Endothelial cell of umbilical vein (primary cell): ENCODE data around the gene CAPN2. TPM values are rescaled to one million over a fixed set of nuclear protein-coding genes. Genes with fewer than 3 reads are reported as not detected.

Experiments used
- BruUV-seq: library from RNA; stranded (reverse); fragments of 400-500 nt; replicated peaks from 2 replicates; lab custom pipeline; 2021; lab: Mats Ljungman, UMichigan
- CTCF ChIA-PET: fragments of 300-600, 350-600 bp; sonication (Branson Sonifier 250); formaldehyde crosslinking; loops from one replicate; lab custom pipeline; 2021; ENCODE audit warnings: antibody characterized with exemption, inconsistent platforms; lab: Charles Lee
- POLR2A ChIA-PET: fragments of 300-600, 350-600 bp; sonication (Branson Sonifier 250); formaldehyde crosslinking; loops from one replicate; lab custom pipeline; 2021; ENCODE audit warnings: antibody characterized with exemption, inconsistent platforms; lab: Charles Lee
- DNase-seq: peaks from one replicate; pipeline ENCODE4 v3.0.0-alpha.2; 2011; ENCODE audit warnings: low read depth, low spot score
- FAIRE-seq: peaks from 2 replicates; lab custom pipeline; 2011; peaks lifted over from hg19 to GRCh38; lab: Jason Lieb, UNC
- H2AFZ ChIP-seq: 2 replicates; pipeline ENCODE4 v1.6.0; 2012; ENCODE audit warnings: low read depth, low read length, control low read depth, inconsistent platforms
- H3K27ac ChIP-seq: 2 replicates; pipeline ENCODE4 v1.5.1; 2011; ENCODE audit warnings: low read depth, mild to moderate bottlenecking, control low read depth, low read length, moderate library complexity; ENCODE audit not compliant: insufficient read depth
- H3K27me3 ChIP-seq, 2 experiments: 2 replicates each; pipeline versions ENCODE4 v1.6.0 to v1.6.1; 2011; ENCODE audit warnings: low read length in 2 of 2, mixed read lengths in 1 of 2; ENCODE audit not compliant: control insufficient read depth in 2 of 2, insufficient read depth in 2 of 2
- H3K36me3 ChIP-seq, 2 experiments: 2 replicates in 1 of 2; 3 replicates in 1 of 2; pipeline ENCODE4 v1.5.1; 2011; ENCODE audit warnings: low read length in 2 of 2, mild to moderate bottlenecking in 1 of 2, moderate library complexity in 1 of 2; ENCODE audit not compliant: control insufficient read depth in 2 of 2, insufficient read depth in 2 of 2; ENCODE audit errors: extremely low read depth in 1 of 2
- H3K4me1 ChIP-seq: 3 replicates; pipeline ENCODE4 v1.5.1; 2011; ENCODE audit warnings: mild to moderate bottlenecking, low read length; ENCODE audit not compliant: control insufficient read depth, insufficient read depth; ENCODE audit errors: extremely low read depth
- H3K4me2 ChIP-seq: 2 replicates; pipeline ENCODE4 v1.6.1; 2011; ENCODE audit warnings: low read length, control low read depth, mixed read lengths; ENCODE audit not compliant: insufficient read depth
- H3K4me3 ChIP-seq, 3 experiments: fragments of 200-600 bp in 1 of 3; sonication (generic), shearing (Covaris generic) in 1 of 3; replicated peaks in 1 of 3; 2 replicates each; pipeline ENCODE4 v1.5.1; 2011 to 2016; ENCODE audit warnings: control low read depth in 3 of 3, low read length in 3 of 3, mild to moderate bottlenecking in 2 of 3, inconsistent platforms in 1 of 3, low read depth in 1 of 3, moderate library complexity in 1 of 3; ENCODE audit not compliant: insufficient read depth in 1 of 3
- H3K79me2 ChIP-seq: 2 replicates; pipeline ENCODE4 v1.6.0; 2012; ENCODE audit warnings: low read length, inconsistent platforms; ENCODE audit not compliant: control insufficient read depth, insufficient read depth
- H3K9ac ChIP-seq: replicated peaks from 2 replicates; pipeline ENCODE3; 2011; ENCODE audit warnings: low read length, control low read depth; ENCODE audit not compliant: insufficient read depth; ENCODE audit errors: extremely low read depth
- H3K9me1 ChIP-seq: replicated peaks from 3 replicates; pipeline ENCODE4 v1.6.0; 2011; ENCODE audit warnings: mild to moderate bottlenecking, low read length; ENCODE audit not compliant: control insufficient read depth, insufficient read depth; ENCODE audit errors: extremely low read depth
- H3K9me3 ChIP-seq: replicated peaks from 2 replicates; pipeline ENCODE4 v1.5.1; 2012; ENCODE audit warnings: low read length, inconsistent platforms; ENCODE audit not compliant: control insufficient read depth, insufficient read depth
- H4K20me1 ChIP-seq: replicated peaks from 2 replicates; pipeline ENCODE3; 2011; ENCODE audit warnings: mild to moderate bottlenecking, low read length; ENCODE audit not compliant: control insufficient read depth, insufficient read depth; ENCODE audit errors: extremely low read depth
- JUN ChIP-seq: IDR thresholded peaks from 2 replicates; pipeline ENCODE4 v1.6.1; 2011; ENCODE audit warnings: borderline replicate concordance, low read depth; ENCODE audit not compliant: insufficient read length, insufficient read depth
- MYC ChIP-seq: IDR thresholded peaks from one replicate; pipeline ENCODE4 v1.6.1; 2011; ENCODE audit warnings: mild to moderate bottlenecking, low read depth, low read length
- POLR2AphosphoS5 ChIP-seq: IDR thresholded peaks from 2 replicates; pipeline ENCODE4 v1.6.1; 2012; ENCODE audit warnings: low read depth, mild to moderate bottlenecking, control low read depth, low read length, moderate library complexity; ENCODE audit not compliant: insufficient read depth
- dilution Hi-C: fragments of 300-500 bp; cut with MboI; formaldehyde crosslinking; loops from one replicate; pipeline ENCODE4 v1.15.0; 2019; ENCODE audit warnings: low sequenced_read_pairs; ENCODE audit not compliant: extremely low pct_ligation_motif_present
- intact Hi-C: fragments of 100-400 bp; cut with micrococcal nuclease; formaldehyde crosslinking; loops from one replicate; pipeline ENCODE4 v1.10.0; 2022
- polyA plus RNA-seq, 4 experiments: library from polyadenylated mRNA; depleted of rRNA in 3 of 4; stranded (reverse) in 3 of 4; unstranded in 1 of 4; fragments of >200 nt; gene quantifications; 2 replicates each; pipeline versions ENCODE4 v1.2.1 to v1.2.3, GENCODE V29; 2011 to 2012; ENCODE audit warnings: missing spikeins in 1 of 4
- total RNA-seq: library from RNA; stranded (reverse); gene quantifications from 2 replicates; pipeline ENCODE4 v1.2.3, GENCODE V29; 2021
- TF ChIP-seq, protein P1 (sequence below): IDR thresholded peaks from 2 replicates; pipeline ENCODE4 v1.6.1; 2011; ENCODE audit not compliant: insufficient read depth, insufficient read length
- TF ChIP-seq, protein P2 (sequence below), 2 donors: IDR thresholded peaks; 1 replicate in 1 of 2; 2 replicates in 1 of 2; pipeline ENCODE4 v1.5.1; 2011; ENCODE audit warnings: low read length in 2 of 2, mild to moderate bottlenecking in 2 of 2, moderate library complexity in 2 of 2, control low read depth in 1 of 2, inconsistent platforms in 1 of 2, low read depth in 1 of 2; ENCODE audit not compliant: insufficient read depth in 1 of 2; ENCODE audit errors: extremely low read depth in 1 of 2

Gene CAPN2
- total and polyA plus RNA-seq, 2 donors (not counting 3 experiments of a cell fraction or from before 2014, with no cell fraction given), result 110 to 420 TPM

DNA sequence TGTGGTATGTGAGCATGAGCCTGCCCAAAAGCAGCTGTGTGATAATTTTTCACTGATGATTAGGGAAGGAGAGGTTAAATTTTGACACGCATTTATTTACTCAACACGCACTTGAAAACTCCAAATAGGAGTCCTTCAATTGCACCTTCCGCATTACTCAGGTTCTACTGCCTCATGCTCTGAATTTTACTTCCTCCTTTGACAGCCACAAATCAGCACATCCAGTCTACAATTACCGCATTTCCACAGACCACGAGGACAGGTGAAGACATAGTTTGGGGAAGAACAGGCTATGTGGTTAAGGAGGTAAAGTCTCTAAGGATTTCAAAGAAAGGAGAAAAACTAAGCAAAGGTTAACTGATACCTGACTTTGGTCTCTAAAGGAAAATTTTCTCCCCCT, 49.4 kb upstream of the CAPN2 start:
- no peaks in the 10 kb centered on the region for H4K20me1 ChIP-seq
- no peak overlapping the region for H2AFZ ChIP-seq
- ChIA-PET POLR2A (no interaction called here), CTCF (no interaction called here)
- FAIRE-seq (no peak), DNase-seq (no peak)
- TF ChIP-seq JUN, result no peak
- TF ChIP-seq, protein P1, sequence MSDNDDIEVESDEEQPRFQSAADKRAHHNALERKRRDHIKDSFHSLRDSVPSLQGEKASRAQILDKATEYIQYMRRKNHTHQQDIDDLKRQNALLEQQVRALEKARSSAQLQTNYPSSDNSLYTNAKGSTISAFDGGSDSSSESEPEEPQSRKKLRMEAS, result no peak
- TF ChIP-seq, protein P2, sequence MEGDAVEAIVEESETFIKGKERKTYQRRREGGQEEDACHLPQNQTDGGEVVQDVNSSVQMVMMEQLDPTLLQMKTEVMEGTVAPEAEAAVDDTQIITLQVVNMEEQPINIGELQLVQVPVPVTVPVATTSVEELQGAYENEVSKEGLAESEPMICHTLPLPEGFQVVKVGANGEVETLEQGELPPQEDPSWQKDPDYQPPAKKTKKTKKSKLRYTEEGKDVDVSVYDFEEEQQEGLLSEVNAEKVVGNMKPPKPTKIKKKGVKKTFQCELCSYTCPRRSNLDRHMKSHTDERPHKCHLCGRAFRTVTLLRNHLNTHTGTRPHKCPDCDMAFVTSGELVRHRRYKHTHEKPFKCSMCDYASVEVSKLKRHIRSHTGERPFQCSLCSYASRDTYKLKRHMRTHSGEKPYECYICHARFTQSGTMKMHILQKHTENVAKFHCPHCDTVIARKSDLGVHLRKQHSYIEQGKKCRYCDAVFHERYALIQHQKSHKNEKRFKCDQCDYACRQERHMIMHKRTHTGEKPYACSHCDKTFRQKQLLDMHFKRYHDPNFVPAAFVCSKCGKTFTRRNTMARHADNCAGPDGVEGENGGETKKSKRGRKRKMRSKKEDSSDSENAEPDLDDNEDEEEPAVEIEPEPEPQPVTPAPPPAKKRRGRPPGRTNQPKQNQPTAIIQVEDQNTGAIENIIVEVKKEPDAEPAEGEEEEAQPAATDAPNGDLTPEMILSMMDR (IDR thresholded peaks at IDR 0.05; ENCODE audit: extremely low read depth in 1 of 2, insufficient read depth in 1 of 2, low read depth in 1 of 2, low read length in 2 of 2), result no peak
- no peak overlapping the region for H3K4me2 ChIP-seq
- H3K4me3 ChIP-seq, result no peak overlapping the region
- H3K9me3 ChIP-seq, result no peaks in the 10 kb centered on the region
- intact Hi-C loops (no loop called here), dilution Hi-C loops (no loop called here)
- H3K79me2 ChIP-seq, result no peaks in the 10 kb centered on the region
- no peaks in the 10 kb centered on the region for H3K36me3 ChIP-seq
- no peak overlapping the region for H3K27ac ChIP-seq
- H3K4me1 ChIP-seq, result no peaks in the 10 kb centered on the region
- no peaks in the 10 kb centered on the region for H3K9me1 ChIP-seq
- no TSS peak for BruUV-seq
- H3K27me3 ChIP-seq, result no peaks in the 10 kb centered on the region
- no peak overlapping the region for H3K9ac ChIP-seq

DNA sequence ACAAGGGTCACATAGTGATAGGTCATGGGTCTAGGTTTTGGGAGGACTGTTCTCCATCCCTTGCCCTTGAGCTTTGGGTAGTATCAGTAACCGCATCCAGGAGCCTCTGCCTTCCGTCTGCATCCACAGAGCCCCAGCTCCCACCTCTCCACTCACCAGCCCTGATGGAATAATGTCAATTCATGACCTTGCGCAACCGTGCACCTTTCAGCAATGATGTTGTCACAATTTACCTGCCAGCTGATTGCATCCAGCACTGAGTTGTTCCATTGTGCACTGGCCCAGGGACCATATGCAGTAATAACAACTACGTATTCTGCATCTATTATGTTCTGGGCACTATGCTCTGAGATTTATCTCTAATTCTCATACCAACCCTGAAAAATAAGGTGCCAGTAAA, 48.2 kb upstream of the CAPN2 start:
- POLR2A ChIA-PET, result no interaction called here
- Histone ChIP-seq H3K27me3 (no peaks in the 10 kb centered on the region), H3K9me3 (no peaks in the 10 kb centered on the region), H3K36me3 (no peaks in the 10 kb centered on the region), H3K79me2 (no peaks in the 10 kb centered on the region), H3K4me3 (no peak overlapping the region), H2AFZ (no peak overlapping the region), H3K27ac (no peak overlapping the region), H4K20me1 (no peaks in the 10 kb centered on the region), H3K9me1 (no peaks in the 10 kb centered on the region), H3K4me1 (no peaks in the 10 kb centered on the region), H3K4me2 (no peak overlapping the region), H3K9ac (no peak overlapping the region)
- TF ChIP-seq POLR2AphosphoS5 (no peak), MYC (no peak)
- CTCF ChIA-PET, result interaction anchor here (1.2 kb wide), 1 partner anchor 9 kb away, joined by 4 read pairs; no protein-coding TSS in a partner anchor
- BruUV-seq, result no TSS peak
- dilution Hi-C loops (no loop called here), intact Hi-C loops (no loop called here)
- no peak for DNase-seq
- no peak for FAIRE-seq
